K562 (cell line): ENCODE results near the gene LSM14B. TPM values are rescaled to one million over a fixed set of nuclear protein-coding genes. Genes with fewer than 3 reads are reported as not detected.
A peak's percentile ranks its signal among the peaks of the same experiment; 100 is the strongest.

Experiments used
- FOXP1 ChIP-seq: sonication (generic); formaldehyde crosslinking; IDR thresholded peaks from 2 replicates; pipeline ENCODE4 v1.8.0; 2022; ENCODE audit warnings: mild to moderate bottlenecking, missing genetic modification reagents
- HDAC2 ChIP-seq: fragments of 450-650 bp; IDR thresholded peaks from 2 replicates; pipeline ENCODE4 v1.6.1; 2016; ENCODE audit warnings: mild to moderate bottlenecking
- PKNOX1 ChIP-seq: fragments of 450-650 bp; IDR thresholded peaks from 2 replicates; pipeline ENCODE4 v1.6.1; 2016
- SIN3A ChIP-seq, 2 experiments: fragments of 150-350 bp in 1 of 2; IDR thresholded peaks; 2 replicates each; pipeline ENCODE4 v1.6.1; 2011 to 2016; ENCODE audit warnings: borderline replicate concordance in 2 of 2, low read depth in 2 of 2, low read length in 2 of 2, mild to moderate bottlenecking in 2 of 2, moderate library complexity in 2 of 2; ENCODE audit not compliant: control insufficient read depth in 1 of 2
- SMC3 ChIP-seq: conservative IDR thresholded peaks from 2 replicates; pipeline ENCODE4 v1.6.1; 2011; ENCODE audit warnings: low read depth, low read length, improper control_type of control experiment; ENCODE audit not compliant: insufficient read depth
- STAT5B ChIP-seq: fragments of 250-450 bp; sonication (Bioruptor Pico); IDR thresholded peaks from 2 replicates; pipeline ENCODE4 v1.8.0; 2021; ENCODE audit warnings: mild to moderate bottlenecking, inconsistent platforms
- TRIM24 ChIP-seq, 2 experiments: fragments of 450-650 bp; IDR thresholded peaks; 2 replicates each; pipeline ENCODE4 v1.6.1; 2016
- ZBTB40 ChIP-seq, 2 experiments: fragments of 450-650 bp in 1 of 2; sonication (generic) in 1 of 2; formaldehyde crosslinking in 1 of 2; IDR thresholded peaks; 2 replicates each; pipeline versions ENCODE4 v1.7.1 to v1.9.0; 2016 to 2022; ENCODE audit warnings: inconsistent platforms in 1 of 2, mild to moderate bottlenecking in 1 of 2, missing genetic modification reagents in 1 of 2
- ZBTB5 ChIP-seq: fragments of 450-650 bp; IDR thresholded peaks from 2 replicates; pipeline ENCODE4 v1.6.1; 2017; ENCODE audit warnings: antibody characterized with exemption
- polyA plus RNA-seq, 8 experiments: library from polyadenylated mRNA; depleted of rRNA in 4 of 8; stranded (reverse) in 5 of 8; unstranded in 3 of 8; fragments of >200 nt; fragmentation: Nextera tagmentation in 2 of 8; fragmentation: Illumina TruSeq in 1 of 8; extraction: Ambion mirVana in 2 of 8; extraction: Trizol in 1 of 8; gene quantifications; 2 replicates each; pipeline versions ENCODE4 v1.2.1 to v1.2.3, GENCODE V29; 2011 to 2014; ENCODE audit warnings: inconsistent platforms in 1 of 8, missing spikeins in 1 of 8
- total RNA-seq, 7 experiments: library from RNA; depleted of rRNA in 6 of 7; stranded (reverse); fragments of >200 nt in 6 of 7; fragmentation: Illumina TruSeq in 2 of 7; extraction: Trizol in 2 of 7; gene quantifications; 2 replicates each; pipeline versions ENCODE4 v1.2.1 to v1.2.3, GENCODE V29; 2011 to 2021; ENCODE audit warnings: low replicate concordance in 1 of 7

Gene LSM14B
- total and polyA plus RNA-seq, 9 of the 15 experiments (the other 6 are each of a cell fraction or from before 2014, with no cell fraction given) = 0.66 to 36.0 (median 20.2) TPM

- TF ChIP-seq ZBTB5 (no peak), SIN3A (IDR thresholded peaks at IDR 0.05; ENCODE audit: borderline replicate concordance in 2 of 2, control insufficient read depth in 1 of 2, low read depth in 2 of 2, low read length in 2 of 2) (peak in 1 of 2 experiments; percentile 14; a peak in 1 of 4 replicates), STAT5B (CRISPR knock-in tag) (no peak), SMC3 (no peak), TRIM24 (IDR thresholded peaks at IDR 0.05) (no peak), FOXP1 (CRISPR knock-in tag) (0 out of 2 replicates have a peak, but pooled peaks have one; percentile 20), HDAC2 (no peak), ZBTB40 (IDR thresholded peaks at IDR 0.05) (no peak), ZBTB40 (CRISPR knock-in tag; IDR thresholded peaks at IDR 0.05) (no peak), PKNOX1 (no peak)
These were observed 20.2 kb downstream of the LSM14B start (continued) for GRCh38 chr20:62142252-62143080.
